ENCODE results near the gene RPS6KB2.

- no peak for TF ChIP-seq POLR2AphosphoS5 (IDR thresholded peaks at IDR 0.05; ENCODE audit: low read depth, low read length)
- no peak for TF ChIP-seq TAF1 (IDR thresholded peaks at IDR 0.05; ENCODE audit: low read depth, low read length)
Observed at GRCh38 chr11:67463186-67463585, 34.9 kb downstream of the RPS6KB2 start.

Data from GM12891 (cell line).